ENCODE measurements around the gene KDELR1.
"Not testable (repeated sequence)": the region's sequence is repeated elsewhere in the genome, so short reads cannot be mapped to it uniquely, and the experiment has no call there.

The KDELR1 gene

GRCh38 chr19:48397263-48398101, 6.1 kb upstream of the KDELR1 start:
- DNase-seq, result no peak

- DNase-seq, result no peak
Measured at GRCh38 chr19:48396824-48397176, 5.4 kb upstream of the KDELR1 start.

GRCh38 chr19:48396016-48396823, 4.9 kb upstream of the KDELR1 start:
- no peak for DNase-seq

GRCh38 chr19:48395499-48395898, 4.1 kb upstream of the KDELR1 start:
- DNase-seq, result no peak

GRCh38 chr19:48395170-48395455, 3.8 kb upstream of the KDELR1 start:
- no peak for DNase-seq

GRCh38 chr19:48394331-48395169, 3.2 kb upstream of the KDELR1 start:
- DNase-seq, result no peak

GRCh38 chr19:48393559-48394330, 2.4 kb upstream of the KDELR1 start, which contains the start of gene GRIN2D:
Gene GRIN2D, plus strand, starts transcription at chr19:48393668. Its CDS starts 4,725 bp downstream, at chr19:48398393.
- no peak for DNase-seq

- no peak for DNase-seq
Measured at GRCh38 chr19:48392860-48393558, 1.7 kb upstream of the KDELR1 start.

GRCh38 chr19:48392006-48392344, 624 bp upstream of the KDELR1 start:
- not testable (repeated sequence) for DNase-seq

- DNase-seq, result peak; percentile 29
Measured at GRCh38 chr19:48390188-48391099, 907 bp downstream of the KDELR1 start.

GRCh38 chr19:48386981-48387380, 4.4 kb downstream of the KDELR1 start:
- DNase-seq, result no peak

- DNase-seq, result no peak
Measured at GRCh38 chr19:48385461-48386087, 5.8 kb downstream of the KDELR1 start.

GRCh38 chr19:48382286-48382685, 9.1 kb downstream of the KDELR1 start:
- no peak for DNase-seq

GRCh38 chr19:48381178-48381950, 10.0 kb downstream of the KDELR1 start:
- no peak for DNase-seq

GRCh38 chr19:48379058-48379457, 12.3 kb downstream of the KDELR1 start:
- DNase-seq, result no peak

- DNase-seq, result no peak
Measured at GRCh38 chr19:48378194-48378570, 13.2 kb downstream of the KDELR1 start.

- no peak for DNase-seq
Measured at GRCh38 chr19:48373567-48373966, 17.8 kb downstream of the KDELR1 start.

GRCh38 chr19:48372904-48373303, 18.4 kb downstream of the KDELR1 start:
- no peak for DNase-seq

GRCh38 chr19:48371771-48372170, 19.6 kb downstream of the KDELR1 start:
- not testable (repeated sequence) for DNase-seq

- DNase-seq, result no peak
Measured at GRCh38 chr19:48371367-48371766, 20.0 kb downstream of the KDELR1 start.

Measured in NCI-H226 (cell line).